NCI-H187 (cell line): ENCODE data around the gene LTBP1.
"Not testable (repeated sequence)": the region's sequence is repeated elsewhere in the genome, so short reads cannot be mapped to it uniquely, and the experiment has no call there.

ENCODE experiments used
- DNase-seq, 2 experiments: peaks; one replicate each; lab custom pipeline; 2025; lab: John Stamatoyannopoulos, UW

Gene LTBP1

GRCh38 chr2:33222309-33222708, 275.6 kb downstream of the LTBP1 start:
- no peak for DNase-seq

DNA sequence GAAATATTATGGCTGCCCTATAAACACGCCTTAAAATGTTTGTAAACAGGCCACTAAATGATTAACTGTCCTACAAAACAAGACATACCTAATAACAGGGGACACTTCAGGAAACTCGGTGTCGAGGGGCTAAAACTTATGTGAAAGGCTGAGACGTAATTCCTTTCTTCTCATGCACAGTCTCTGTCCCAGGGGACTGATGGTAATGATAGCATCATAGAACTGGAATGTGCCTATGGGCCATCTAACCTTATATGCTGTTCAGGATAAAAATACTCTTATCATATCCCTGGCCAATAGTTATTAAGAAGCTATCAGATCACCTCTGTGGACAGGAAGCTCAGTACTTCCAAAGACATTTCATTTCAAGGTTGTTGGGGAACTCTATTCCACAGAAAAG, 277.1 kb downstream of the LTBP1 start:
- DNase-seq: no peak

DNA sequence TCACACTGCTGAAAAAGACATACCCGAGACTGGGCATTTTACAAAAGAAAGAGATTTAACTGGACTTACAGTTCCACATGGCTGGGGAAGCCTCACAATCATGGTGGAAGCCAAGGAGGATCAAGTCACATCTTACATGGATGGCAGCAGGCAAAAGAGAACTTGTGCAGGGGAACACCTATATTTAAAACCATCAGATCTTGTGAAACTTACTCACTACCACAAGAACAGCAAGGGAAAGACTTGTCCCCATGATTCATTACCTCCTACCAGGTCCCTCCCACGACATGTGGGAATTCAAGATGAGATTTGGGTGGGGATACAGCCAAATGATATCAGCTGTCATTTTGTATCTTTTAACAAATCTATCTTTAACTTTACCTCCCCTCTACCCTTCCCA, 278.6 kb downstream of the LTBP1 start:
- DNase-seq: no peak

GRCh38 chr2:33226546-33226945, 279.8 kb downstream of the LTBP1 start:
- DNase-seq: no peak

- DNase-seq: no peak
These were observed 282.9 kb downstream of the LTBP1 start for GRCh38 chr2:33229646-33230045.

GRCh38 chr2:33230195-33230594, 283.4 kb downstream of the LTBP1 start:
- DNase-seq: peak in 1 of 2 experiments; percentile 12

DNA sequence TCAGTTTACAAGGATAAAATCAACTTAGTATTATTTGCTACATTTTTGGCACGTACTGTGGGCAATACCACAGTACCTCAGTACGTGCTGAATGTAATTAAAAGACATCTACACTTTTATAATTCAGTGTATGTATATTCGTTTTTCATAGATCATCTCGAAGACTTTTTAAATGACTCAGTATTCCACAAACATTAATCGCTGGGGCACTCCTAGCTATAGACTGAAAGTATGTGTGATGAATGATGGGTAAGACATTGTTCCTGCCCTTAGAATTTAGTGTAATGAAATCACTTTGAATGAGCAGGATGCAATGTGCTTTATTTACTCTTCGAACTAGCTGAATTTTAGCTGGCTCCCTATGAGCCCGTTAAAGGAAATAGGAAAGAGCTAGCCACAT, 284.1 kb downstream of the LTBP1 start:
- DNase-seq: no peak

DNA sequence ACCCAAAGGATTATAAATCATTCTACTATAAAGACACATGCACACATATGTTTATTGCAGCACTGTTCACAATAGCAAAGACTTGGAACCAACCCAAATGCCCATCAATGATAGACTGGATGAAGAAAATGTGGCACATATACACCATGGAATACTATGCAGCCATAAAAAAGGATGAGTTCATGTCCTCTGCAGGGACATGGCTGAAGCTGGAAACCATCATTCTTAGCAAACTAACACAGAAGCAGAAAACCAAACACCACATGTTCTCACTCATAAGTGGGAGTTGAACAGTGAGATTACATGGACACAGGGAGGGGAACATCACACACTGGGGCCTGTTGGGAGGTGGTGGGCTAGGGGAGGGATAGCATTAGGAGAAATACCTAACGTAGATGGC, 288.8 kb downstream of the LTBP1 start:
- DNase-seq: not testable (repeated sequence)

DNA sequence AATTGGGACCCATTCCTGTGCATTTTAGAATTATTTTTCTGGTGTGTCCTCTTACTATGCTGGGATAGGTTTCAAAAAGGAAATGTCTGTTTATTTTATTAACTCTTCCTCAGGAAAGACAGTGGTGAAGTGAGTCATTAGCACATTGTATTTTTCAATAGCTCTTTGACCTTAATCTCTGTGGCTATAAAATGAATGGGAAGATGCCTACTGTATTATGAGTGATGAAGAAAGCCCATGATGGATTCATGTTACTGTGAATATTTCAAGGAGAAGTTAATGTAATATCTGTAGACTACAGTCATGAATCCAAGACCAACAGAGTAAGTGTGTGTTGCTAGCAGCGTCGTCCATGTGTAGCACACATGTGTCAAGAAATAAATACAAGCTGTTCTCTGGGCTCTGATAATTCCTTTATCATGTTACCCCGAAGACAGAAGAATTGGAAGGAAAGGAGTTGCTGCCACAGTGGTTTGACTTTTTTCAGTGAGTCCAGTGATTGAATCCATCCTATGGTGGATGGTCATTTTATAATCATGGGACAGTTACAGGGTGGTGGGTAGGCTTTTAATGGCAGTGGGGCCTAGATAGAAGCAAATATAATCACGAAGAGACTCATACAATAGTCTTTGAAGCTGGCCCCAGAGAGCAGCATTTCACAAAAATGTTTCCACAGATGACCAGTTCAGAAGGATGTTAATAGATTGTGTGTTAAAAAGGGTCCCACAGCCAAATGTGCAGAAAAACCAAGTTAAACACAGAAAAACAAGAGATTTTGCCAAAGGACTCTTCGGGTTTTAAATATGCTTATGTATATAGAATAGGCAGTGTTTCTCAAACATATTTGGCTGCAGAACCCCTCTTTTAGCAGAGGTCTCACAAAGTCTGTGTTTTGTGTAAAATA, 290.0 kb downstream of the LTBP1 start:
- no peak for DNase-seq

- DNase-seq: no peak
These were observed 291.4 kb downstream of the LTBP1 start for GRCh38 chr2:33238111-33238510.

DNA sequence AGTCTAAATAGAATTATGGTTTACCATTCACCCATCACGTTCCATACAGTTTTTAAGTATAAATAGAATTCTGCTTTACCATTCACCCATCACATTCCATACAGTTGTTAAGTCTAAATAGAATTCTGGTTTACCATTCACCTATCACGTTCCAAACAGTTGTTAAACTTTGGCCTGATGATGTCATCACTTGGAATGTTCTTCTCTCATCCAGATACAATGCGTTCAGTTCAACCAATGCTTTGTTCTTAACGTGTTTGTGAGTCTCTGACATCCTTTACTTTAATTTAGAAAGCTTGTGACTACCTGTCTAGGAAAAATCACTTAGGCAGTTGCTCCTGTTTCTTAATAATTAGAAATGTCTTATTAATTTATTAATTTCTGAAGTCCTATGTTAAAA, 293.4 kb downstream of the LTBP1 start:
- no peak for DNase-seq

DNA sequence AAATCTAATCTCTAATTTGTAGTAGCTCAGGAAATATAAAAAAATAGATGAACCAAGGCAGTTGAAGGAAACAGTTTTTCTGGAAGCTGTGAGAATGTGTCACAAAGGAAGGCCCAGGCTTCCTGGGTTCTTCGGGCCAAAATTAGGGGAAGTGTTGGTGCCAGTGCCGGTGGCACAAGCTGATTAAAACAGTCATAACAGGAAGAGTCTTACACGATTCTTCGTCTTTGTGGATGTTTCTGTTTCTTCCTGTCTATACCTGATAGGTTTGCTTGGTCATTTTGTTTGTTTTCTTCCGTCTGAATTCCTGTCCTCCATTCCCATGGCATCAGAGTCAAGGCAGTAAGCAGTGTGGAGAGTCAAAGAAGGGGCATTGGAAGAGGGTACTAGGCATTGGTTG, 294.3 kb downstream of the LTBP1 start:
- DNase-seq: no peak

- no peak for DNase-seq
These were observed 294.8 kb downstream of the LTBP1 start for GRCh38 chr2:33241581-33241980.

- no peak for DNase-seq
These were observed 296.1 kb downstream of the LTBP1 start for GRCh38 chr2:33242845-33243244.

- DNase-seq: no peak
These were observed 299.7 kb downstream of the LTBP1 start for GRCh38 chr2:33246432-33246831.

- DNase-seq: no peak
These were observed 300.6 kb downstream of the LTBP1 start for GRCh38 chr2:33247365-33247764.

GRCh38 chr2:33250417-33251029, 303.8 kb downstream of the LTBP1 start:
- no peak for DNase-seq

DNA sequence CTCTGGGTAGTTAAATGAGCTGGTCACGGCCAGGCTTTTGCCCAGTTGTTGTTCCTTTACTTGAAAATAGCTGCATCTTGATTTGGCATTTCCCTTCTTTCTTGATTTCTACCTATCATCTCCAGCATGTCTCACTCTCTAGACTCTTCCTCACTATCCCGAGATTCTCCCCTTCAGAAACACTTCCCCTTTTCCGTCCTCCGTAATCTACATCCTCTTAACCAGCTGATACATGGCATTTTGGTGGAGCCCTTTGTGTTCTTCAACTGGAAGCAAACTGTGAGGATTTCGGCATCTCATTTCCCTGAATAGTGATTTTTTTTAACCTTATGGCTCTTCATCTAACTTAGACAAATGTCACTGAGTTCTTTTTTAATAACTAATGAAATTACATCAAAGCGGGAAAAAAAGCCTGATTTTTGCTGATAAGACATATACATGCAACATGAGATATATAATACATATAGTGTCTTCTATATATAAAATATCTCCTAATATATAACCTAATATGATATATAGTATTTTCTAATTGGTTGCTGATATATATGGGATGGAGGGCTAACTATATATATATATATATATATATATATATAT, 309.5 kb downstream of the LTBP1 start:
- DNase-seq: no peak

GRCh38 chr2:33258387-33258786, 311.6 kb downstream of the LTBP1 start:
- DNase-seq: no peak

DNA sequence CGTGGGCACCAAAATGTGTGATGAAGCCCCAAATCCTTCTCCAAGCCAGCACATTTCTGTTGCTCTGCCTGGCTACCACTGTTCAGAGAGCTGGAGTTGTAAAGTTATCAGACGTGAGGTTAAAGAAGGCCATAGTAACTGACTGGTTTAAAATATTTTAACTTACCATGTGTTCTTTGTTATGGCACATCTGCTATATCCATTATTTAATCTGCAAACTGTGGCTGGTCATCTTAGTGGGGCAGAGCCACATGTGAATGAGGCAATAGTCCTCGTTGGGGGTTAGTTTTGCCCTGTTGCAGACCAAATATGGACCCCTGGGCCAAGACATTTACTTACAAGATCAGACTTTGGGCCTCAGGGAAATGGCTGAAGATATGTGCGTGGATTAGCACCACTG, 315.3 kb downstream of the LTBP1 start:
- DNase-seq: no peak

DNA sequence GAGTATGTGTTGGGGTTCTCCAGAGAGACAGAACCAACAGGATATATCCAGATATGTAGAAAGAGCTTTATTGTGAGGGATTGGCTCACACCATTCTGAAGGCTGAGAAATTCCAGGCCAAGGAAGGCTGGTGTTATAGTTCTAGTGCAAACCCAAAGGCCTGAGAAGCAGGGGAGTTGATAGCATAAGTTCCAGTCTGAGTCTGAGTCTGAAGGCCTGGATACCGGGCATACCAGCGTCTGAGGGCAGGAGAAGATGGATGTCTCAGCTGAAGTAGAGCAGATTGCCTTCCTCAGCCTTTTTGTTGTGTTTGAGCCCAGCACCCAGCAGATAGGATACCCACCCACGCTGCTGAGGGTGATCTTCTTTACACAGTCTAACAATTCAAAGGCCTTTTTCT, 318.0 kb downstream of the LTBP1 start:
- no peak for DNase-seq

- DNase-seq: no peak
These were observed 319.0 kb downstream of the LTBP1 start for GRCh38 chr2:33265584-33266338.
